ENCODE results near the gene ENO3. TPM values are rescaled to one million over a fixed set of nuclear protein-coding genes. Genes with fewer than 3 reads are reported as not detected.

ENO3 gene
- total and polyA plus RNA-seq, 2 experiments from 2014 or later, result 12.1 to 19.6 TPM

DNA sequence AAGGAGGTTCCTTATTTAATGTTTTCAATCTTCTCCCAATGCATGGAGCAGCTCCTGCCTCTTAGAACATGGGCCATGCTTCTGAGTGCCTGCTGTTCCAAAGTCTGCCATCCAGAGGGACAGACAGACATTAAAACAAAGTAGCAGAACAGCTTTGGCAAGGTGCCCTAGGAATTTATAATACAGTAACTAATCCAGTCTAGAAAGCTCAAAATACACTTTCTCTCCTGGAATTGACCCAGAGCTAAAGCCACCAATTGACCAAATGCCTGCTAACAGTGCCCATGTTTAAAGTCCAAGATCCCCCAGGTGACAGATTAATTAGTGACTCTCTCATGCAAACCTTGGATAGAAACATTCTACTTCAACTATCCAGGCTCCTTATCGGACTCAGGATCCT is 36.9 kb upstream of the ENO3 start:
- H3K4me1 Mint-ChIP-seq, result no peaks in the 10 kb centered on the region; the same call in 2 of the 3 replicates
- H3K36me3 Mint-ChIP-seq (ENCODE audit: low read depth), result no peaks in the 10 kb centered on the region
- H3K27me3 Mint-ChIP-seq (ENCODE audit: insufficient read depth, low read depth, poor library complexity), result peaks cover 8% of the 10 kb centered on the region
- H3K9me3 Mint-ChIP-seq, result no peaks in the 10 kb centered on the region
- no peak overlapping the region for H3K4me3 Mint-ChIP-seq
- ATAC-seq (no peak), DNase-seq (ENCODE audit: low spot score) (no peak)
- Histone ChIP-seq H3K4me2 (no peak overlapping the region), H3K4me3 (no peak overlapping the region), H4K20me1 (replicated peaks; ENCODE audit: insufficient read depth) (no peaks in the 10 kb centered on the region), H3K27ac (ENCODE audit: low read depth) (no peak overlapping the region), H2AFZ (no peak overlapping the region), H3K27me3 (ENCODE audit: insufficient read depth) (no peaks in the 10 kb centered on the region), H3K79me2 (replicated peaks; ENCODE audit: insufficient read depth) (no peaks in the 10 kb centered on the region), H3K36me3 (ENCODE audit: insufficient read depth) (no peaks in the 10 kb centered on the region), H3F3A (replicated peaks; ENCODE audit: low read depth) (no peaks in the 10 kb centered on the region), H3K9me2 (ENCODE audit: insufficient read depth) (no peaks in the 10 kb centered on the region), H3K4me1 (ENCODE audit: insufficient read depth) (peaks cover 7% of the 10 kb centered on the region)
- no peak overlapping the region for H3K27ac Mint-ChIP-seq
- TF ChIP-seq CREB1 (CRISPR knock-in tag; IDR thresholded peaks at IDR 0.05; ENCODE audit: low read depth) (no peak), ETS1 (IDR thresholded peaks at IDR 0.05) (no peak), POLR2AphosphoS5 (IDR thresholded peaks at IDR 0.05; ENCODE audit: low read depth) (no peak), JUNB (IDR thresholded peaks at IDR 0.05; ENCODE audit: unreplicated experiment) (no peak), CTCF (conservative IDR thresholded peaks at IDR 0.05; ENCODE audit: low read depth in 2 of 2) (no peak), ZNF114 (CRISPR knock-in tag; IDR thresholded peaks at IDR 0.05) (no peak), STAT1 (IDR thresholded peaks at IDR 0.05; ENCODE audit: unreplicated experiment) (no peak), EZH2 (IDR thresholded peaks at IDR 0.05; ENCODE audit: low read depth, unreplicated experiment) (no peak), ZNF462 (CRISPR knock-in tag; IDR thresholded peaks at IDR 0.05) (no peak), NANOG (IDR thresholded peaks at IDR 0.05; ENCODE audit: borderline replicate concordance) (no peak), ZNF331 (CRISPR knock-in tag; IDR thresholded peaks at IDR 0.05; ENCODE audit: low read depth) (no peak), EZH2phosphoT487 (IDR thresholded peaks at IDR 0.05; ENCODE audit: unreplicated experiment) (no peak)
- TF ChIP-seq, protein P1, sequence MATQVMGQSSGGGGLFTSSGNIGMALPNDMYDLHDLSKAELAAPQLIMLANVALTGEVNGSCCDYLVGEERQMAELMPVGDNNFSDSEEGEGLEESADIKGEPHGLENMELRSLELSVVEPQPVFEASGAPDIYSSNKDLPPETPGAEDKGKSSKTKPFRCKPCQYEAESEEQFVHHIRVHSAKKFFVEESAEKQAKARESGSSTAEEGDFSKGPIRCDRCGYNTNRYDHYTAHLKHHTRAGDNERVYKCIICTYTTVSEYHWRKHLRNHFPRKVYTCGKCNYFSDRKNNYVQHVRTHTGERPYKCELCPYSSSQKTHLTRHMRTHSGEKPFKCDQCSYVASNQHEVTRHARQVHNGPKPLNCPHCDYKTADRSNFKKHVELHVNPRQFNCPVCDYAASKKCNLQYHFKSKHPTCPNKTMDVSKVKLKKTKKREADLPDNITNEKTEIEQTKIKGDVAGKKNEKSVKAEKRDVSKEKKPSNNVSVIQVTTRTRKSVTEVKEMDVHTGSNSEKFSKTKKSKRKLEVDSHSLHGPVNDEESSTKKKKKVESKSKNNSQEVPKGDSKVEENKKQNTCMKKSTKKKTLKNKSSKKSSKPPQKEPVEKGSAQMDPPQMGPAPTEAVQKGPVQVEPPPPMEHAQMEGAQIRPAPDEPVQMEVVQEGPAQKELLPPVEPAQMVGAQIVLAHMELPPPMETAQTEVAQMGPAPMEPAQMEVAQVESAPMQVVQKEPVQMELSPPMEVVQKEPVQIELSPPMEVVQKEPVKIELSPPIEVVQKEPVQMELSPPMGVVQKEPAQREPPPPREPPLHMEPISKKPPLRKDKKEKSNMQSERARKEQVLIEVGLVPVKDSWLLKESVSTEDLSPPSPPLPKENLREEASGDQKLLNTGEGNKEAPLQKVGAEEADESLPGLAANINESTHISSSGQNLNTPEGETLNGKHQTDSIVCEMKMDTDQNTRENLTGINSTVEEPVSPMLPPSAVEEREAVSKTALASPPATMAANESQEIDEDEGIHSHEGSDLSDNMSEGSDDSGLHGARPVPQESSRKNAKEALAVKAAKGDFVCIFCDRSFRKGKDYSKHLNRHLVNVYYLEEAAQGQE (IDR thresholded peaks at IDR 0.05; ENCODE audit: unreplicated experiment), result no peak
